ENCODE measurements around the gene NUBP2.

Gene NUBP2

GRCh38 chr16:1759511-1759910 lies 23.2 kb upstream of the NUBP2 start:
- no peak for DNase-seq

- DNase-seq: no peak
Measured at GRCh38 chr16:1760911-1761310, 21.8 kb upstream of the NUBP2 start.

DNA sequence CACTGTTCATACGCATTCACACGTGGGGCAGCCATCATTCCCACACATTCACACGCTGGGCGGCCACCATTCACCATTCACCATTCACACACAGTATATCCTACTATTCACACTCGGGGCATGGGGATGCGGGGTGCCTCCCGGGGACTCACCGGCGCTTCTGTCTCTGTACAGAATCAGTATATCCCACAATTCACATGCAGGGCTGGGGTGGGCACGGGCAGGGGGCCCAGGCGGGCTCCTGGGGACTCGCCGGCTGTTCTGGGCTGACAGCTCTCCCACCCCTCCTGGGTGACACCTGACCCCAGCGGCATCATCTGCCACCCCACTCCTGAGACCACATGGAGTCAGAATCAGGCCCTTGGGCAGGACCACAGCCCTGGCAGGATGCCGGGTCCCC lies 21.0 kb upstream of the NUBP2 start:
- DNase-seq: no peak

DNA sequence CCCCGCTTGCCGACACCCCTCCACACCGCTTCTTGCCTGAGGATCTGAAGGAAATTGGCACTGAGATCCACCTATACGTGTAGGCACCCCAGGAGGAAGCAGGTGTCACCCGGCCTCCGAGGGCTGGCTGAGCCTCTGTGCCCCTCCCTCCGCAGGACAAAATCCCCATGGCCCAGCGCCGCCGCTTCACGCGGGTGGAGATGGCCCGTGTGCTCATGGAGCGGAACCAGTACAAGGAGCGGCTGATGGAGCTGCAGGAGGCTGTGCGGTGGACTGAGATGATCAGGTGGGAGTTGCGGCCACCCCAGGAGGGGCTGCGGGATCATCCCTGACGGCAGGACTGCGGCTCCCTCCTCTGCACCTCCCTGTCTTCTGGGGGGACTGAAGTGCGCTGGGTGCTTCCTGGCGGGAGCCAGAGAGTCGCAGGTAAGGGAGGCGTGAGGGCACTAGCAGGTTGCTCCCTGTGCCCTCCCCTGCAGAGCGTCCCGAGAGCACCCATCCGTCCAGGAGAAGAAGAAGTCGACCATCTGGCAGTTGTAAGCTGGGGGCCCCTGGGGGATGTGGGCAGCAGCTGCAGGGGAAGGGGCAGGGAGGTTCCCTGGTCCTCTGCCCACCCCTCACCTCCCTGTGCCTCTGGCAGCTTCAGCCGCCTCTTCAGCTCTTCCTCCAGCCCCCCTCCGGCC lies 20.4 kb upstream of the NUBP2 start:
- DNase-seq: no peak

DNA sequence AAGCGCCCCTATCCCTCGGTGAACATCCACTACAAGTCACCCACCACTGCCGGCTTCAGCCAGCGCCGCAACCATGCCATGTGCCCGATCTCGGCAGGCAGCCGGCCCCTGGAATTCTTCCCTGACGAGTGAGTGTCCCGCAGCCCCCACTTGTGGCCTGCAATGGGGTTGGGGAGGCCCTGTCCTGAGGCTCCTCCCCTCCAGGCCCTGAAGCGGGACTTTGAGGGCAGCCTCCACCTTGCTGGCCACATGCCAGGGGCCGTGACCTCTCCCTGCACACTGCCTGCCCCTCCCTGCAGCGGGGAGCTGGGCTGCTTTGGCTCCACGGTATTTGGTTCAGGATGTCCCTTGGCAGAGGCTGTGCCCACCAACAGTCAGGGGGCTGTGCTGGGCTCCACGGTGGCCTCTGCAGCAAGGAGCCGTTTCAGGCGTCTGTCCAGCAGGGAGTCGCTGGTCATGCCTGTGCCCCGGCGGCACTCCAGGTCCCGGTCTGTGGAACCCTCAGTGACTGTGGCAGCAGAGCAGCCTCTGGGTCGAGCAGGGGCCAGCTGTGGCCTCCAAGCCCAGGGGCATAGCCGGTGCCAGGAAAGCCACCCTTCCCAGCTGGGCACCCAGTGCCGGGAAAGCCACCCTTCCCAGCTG lies 19.8 kb upstream of the NUBP2 start:
- DNase-seq: no peak

- DNase-seq: no peak
Measured at GRCh38 chr16:1763521-1764511, 18.9 kb upstream of the NUBP2 start.

DNA sequence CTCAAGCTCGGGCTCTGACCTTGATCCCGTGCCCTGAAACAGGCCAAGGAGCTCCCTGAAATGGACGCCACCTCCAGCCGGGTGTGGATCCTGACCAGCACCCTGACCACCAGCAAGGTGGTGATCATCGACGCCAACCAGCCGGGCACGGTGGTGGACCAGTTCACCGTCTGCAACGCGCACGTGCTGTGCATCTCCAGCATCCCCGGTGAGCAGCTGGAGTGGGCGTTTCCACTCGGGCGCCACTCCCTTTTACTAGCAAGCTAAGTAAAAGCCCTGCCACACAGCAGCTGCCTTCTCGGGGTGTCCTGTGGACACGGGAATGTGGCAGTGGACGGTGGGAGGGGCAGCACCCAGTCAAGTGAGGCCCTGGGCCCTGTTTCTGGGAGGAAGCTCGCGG lies 17.8 kb upstream of the NUBP2 start:
- no peak for DNase-seq

GRCh38 chr16:1765826-1766225 lies 16.9 kb upstream of the NUBP2 start:
- DNase-seq: no peak

DNA sequence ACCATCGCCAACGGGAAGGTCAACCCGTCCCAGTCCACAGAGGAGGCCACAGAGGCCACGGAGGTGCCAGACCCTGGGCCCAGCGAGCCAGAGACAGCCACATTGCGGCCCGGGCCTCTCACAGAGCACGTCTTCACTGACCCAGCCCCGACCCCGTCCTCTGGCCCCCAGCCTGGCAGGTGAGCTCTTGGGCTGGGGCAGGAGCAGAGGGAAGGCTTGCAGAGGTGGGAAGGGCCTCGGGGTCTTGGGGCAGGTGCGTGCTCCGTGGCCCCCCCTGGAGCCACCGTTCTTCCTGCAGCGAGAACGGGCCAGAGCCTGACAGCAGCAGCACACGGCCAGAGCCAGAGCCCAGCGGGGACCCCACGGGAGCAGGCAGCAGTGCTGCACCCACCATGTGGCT lies 16.5 kb upstream of the NUBP2 start:
- DNase-seq: no peak

GRCh38 chr16:1766701-1767100 lies 16.1 kb upstream of the NUBP2 start:
- no peak for DNase-seq

DNA sequence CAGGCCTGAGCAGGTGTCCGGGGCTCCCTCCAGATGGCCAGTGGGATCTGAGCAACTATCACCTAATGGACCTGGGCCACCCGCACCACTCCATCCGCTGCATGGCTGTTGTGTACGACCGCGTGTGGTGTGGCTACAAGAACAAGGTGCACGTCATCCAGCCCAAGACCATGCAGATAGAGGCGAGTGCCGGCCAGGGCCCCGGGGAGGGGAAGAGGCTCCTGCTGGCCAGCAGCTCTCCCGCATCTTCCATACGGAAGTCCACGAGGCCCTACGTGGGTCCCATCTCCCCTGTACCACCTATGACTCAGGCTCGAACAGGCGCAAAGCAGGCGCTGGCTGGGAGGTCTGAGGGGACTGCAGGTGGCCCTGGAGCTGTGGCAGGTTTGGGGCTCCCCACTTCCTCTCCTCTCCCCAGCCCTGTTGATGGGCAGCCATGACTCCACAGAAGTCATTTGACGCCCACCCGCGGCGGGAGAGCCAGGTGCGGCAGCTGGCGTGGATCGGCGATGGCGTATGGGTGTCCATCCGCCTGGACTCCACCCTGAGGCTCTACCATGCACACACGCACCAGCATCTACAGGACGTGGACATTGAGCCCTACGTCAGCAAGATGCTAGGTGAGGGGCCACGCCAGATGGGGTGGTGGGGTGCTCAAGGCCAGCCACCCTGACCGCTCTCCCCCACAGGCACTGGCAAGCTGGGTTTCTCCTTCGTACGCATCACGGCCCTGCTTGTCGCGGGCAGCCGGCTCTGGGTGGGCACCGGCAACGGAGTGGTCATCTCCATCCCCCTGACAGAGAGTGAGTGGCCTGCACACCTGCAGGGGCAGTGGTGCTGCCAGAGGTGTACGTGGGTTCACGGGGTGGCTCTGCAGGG lies 15.4 kb upstream of the NUBP2 start:
- DNase-seq: no peak

DNA sequence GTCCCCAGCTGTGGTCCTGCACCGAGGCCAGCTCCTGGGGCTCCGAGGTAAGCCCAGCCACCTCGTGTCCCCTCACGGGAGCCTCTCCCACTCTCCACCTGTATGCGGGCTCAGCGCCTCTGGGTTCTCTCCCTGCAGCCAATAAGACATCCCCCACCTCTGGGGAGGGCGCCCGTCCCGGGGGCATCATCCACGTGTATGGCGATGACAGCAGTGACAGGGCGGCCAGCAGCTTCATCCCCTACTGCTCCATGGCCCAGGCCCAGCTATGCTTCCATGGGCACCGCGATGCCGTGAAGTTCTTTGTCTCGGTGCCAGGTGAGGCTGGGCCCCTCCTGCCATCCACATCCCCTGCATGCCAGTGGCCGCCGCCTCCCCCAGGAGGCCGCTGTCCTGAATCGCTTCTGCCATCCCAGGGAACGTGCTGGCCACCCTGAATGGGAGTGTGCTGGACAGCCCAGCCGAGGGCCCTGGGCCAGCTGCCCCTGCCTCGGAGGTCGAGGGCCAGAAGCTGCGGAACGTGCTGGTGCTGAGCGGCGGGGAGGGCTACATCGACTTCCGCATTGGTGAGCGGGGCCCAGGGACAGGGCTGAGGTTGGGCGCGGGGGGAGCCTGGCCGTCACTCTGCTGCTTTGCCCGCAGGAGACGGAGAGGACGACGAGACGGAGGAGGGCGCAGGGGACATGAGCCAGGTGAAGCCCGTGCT lies 14.5 kb upstream of the NUBP2 start:
- DNase-seq: no peak

GRCh38 chr16:1768767-1769401 lies 13.9 kb upstream of the NUBP2 start:
- no peak for DNase-seq

GRCh38 chr16:1769402-1770300 lies 13.1 kb upstream of the NUBP2 start:
- no peak for DNase-seq

- no peak for DNase-seq
Measured at GRCh38 chr16:1770328-1771187, 12.2 kb upstream of the NUBP2 start.

DNA sequence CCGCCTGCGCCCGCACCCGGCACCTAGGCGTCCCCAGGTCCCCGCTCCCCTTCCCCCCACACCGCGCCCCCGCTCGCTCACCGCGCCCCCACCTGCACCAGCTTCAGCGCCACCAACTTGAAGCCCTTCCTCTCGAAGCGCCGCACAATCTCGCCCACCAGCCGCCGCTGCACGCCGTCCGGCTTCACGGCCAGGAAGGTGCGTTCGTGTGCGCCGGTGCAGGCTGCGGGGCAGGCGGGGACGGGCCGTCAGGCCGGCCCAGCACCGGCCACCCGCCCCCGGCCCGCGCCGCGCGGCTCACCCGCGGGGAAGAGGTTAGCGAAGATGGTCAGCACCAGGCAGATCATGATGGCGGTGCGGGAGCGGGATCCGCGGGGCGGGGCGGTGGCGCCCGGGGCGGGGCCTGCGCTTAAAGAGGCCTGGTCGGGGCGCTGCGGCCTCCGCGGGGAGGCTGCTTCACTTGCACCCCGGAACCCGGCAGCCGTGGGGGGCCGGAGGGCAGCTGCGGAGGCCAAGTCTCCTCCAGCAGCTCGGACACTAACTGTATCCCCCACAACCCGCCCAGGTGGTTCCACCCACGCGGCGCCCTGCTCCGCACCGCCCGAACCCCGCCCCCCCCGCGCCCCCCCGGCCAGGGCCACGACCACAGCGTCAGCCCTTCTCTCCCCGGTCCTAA lies 11.4 kb upstream of the NUBP2 start, which contains the start of gene NME3:
TSS of gene NME3 (minus strand) at position 356 of the 676 bp plus-strand sequence. CDS start at position 347, 9 bp downstream.
- DNase-seq: peak; percentile 36

DNA sequence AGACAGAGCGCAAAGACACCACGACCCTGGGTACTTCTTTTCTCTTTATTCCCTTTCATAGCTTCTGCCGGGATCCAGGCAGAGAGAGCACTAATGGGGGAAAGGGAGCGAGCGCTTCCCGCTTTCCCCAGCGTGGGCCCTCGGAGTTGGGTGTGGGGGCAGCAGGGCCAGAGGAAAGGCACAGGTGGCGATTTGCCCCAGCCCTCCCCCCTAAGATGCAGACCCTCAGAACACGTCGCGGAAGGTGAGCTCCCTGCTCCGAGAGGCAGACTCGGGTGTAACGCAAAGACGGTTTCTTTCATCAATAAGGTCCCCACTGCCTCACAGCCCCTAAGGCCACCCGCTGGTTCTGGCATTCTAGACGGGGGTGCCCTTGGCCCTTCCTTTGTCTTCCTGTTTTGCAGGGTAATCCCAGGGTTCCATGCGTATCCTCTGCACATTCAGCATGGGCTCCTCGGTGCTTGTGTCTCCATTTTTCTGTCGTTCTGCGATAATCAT lies 10.8 kb upstream of the NUBP2 start:
- DNase-seq: no peak

DNA sequence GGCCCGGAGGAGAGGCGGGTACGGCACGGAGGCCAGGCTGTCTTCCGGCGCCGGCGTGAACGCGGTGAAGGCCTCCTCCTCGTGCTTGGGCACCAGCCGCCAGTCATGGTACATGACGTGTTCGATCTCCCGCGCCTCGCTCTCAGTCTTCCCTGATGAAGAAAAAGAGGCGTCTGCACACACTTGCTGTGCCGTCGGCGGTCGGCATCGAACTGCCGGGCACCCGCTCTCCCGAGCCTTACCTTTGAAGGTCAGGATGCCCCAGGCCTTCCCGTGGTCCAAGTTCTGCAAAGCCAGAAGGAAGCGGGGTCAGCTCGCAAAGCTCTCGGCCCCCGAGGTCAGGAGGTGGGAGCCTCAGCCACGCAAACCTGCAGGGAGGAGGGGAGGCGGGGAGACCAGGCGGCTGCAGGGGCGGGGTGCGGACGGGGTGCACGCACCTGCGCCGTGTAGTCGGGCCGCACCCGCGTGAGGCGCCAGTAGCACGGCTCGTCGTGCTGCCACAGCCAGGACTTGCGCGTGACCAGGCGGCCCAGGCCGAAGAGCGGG lies 10.3 kb upstream of the NUBP2 start, which contains the start of gene EME2:
TSS of gene EME2 (plus strand) at position 449 of the 546 bp plus-strand sequence. CDS start 418 bp downstream, outside the sequence.
- DNase-seq: peak; percentile 47

Data from KG1 (cell line).